Lower lobe of right lung (tissue), 2 donors: ENCODE results near the gene TAF5. TPM values are rescaled to one million over a fixed set of nuclear protein-coding genes. Genes with fewer than 3 reads are reported as not detected.
"Not testable (repeated sequence)": the region's sequence is repeated elsewhere in the genome, so short reads cannot be mapped to it uniquely, and the experiment has no call there.

ENCODE experiments used
- ATAC-seq, 2 donors: fragments of 200-7000 bp; cut with Tn5 transposase; one replicate each; pipeline ENCODE4 v1.9.1; 2020 to 2022; ENCODE audit warnings: mild to moderate bottlenecking in 2 of 2, moderate library complexity in 2 of 2
- DNase-seq: peaks from one replicate; pipeline ENCODE4 v3.0.0-alpha.2; 2020
- H3K27ac ChIP-seq: fragments of 200-600 bp; one replicate; pipeline ENCODE4 v1.8.0; 2022
- H3K27me3 ChIP-seq: fragments of 200-600 bp; one replicate; pipeline ENCODE4 v1.8.0; 2022; ENCODE audit warnings: low read depth
- H3K36me3 ChIP-seq: fragments of 200-600 bp; one replicate; pipeline ENCODE4 v1.8.0; 2022; ENCODE audit warnings: mild to moderate bottlenecking
- H3K4me1 ChIP-seq: fragments of 200-600 bp; one replicate; pipeline ENCODE4 v1.8.0; 2022
- H3K4me3 ChIP-seq: fragments of 200-600 bp; one replicate; pipeline ENCODE4 v1.8.0; 2022; ENCODE audit warnings: mild to moderate bottlenecking
- H3K9me3 ChIP-seq: fragments of 200-600 bp; one replicate; pipeline ENCODE4 v1.8.0; 2022
- intact Hi-C: fragments of 100-400 bp; cut with DNase I; formaldehyde crosslinking; loops from one replicate; pipeline ENCODE4 v1.11.0; 2022
- total RNA-seq: library from RNA; stranded (reverse); fragmentation: NEBNext Ultra II Directional; extraction: Animal tissue kit (Norgen Biotek cat#: 25700); gene quantifications from one replicate; pipeline ENCODE4 v1.2.1, GENCODE V29; 2021
- TF ChIP-seq, protein P1 (sequence below): fragments of 200-600 bp; IDR thresholded peaks from one replicate; pipeline ENCODE4 v1.8.0; 2022; ENCODE audit warnings: antibody characterized with exemption, mild to moderate bottlenecking
- donor health status: DM: no; HTN: yes; CAD: no; lungs with severe emphysema.

The TAF5 gene
- total RNA-seq, 1 donor from 2014 or later, result 4.8 TPM

DNA sequence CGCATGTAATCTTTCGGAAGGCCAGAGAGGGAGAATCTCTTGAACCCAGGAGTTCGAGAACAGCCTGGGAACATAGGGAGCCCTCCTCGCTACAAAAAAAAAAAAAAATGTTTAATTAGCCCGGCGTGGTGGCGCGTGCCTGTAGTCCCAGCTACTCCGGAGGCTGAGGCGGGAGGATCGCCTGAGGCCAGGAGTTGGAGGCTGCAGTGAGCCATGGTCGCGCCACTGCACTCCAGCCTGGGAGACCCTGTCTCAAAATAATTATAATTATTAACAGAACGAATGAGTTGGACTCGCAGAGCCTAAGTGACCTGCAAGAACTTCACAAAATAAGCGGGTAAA, 17.6 kb upstream of the TAF5 start:
- intact Hi-C loops, result no loop called here
- no peak for DNase-seq
- TF ChIP-seq, protein P1, sequence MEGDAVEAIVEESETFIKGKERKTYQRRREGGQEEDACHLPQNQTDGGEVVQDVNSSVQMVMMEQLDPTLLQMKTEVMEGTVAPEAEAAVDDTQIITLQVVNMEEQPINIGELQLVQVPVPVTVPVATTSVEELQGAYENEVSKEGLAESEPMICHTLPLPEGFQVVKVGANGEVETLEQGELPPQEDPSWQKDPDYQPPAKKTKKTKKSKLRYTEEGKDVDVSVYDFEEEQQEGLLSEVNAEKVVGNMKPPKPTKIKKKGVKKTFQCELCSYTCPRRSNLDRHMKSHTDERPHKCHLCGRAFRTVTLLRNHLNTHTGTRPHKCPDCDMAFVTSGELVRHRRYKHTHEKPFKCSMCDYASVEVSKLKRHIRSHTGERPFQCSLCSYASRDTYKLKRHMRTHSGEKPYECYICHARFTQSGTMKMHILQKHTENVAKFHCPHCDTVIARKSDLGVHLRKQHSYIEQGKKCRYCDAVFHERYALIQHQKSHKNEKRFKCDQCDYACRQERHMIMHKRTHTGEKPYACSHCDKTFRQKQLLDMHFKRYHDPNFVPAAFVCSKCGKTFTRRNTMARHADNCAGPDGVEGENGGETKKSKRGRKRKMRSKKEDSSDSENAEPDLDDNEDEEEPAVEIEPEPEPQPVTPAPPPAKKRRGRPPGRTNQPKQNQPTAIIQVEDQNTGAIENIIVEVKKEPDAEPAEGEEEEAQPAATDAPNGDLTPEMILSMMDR, result no peak
- H3K4me1 ChIP-seq, result peaks cover 14% of the 10 kb centered on the region
- peak overlapping the region; percentile 84 for H3K27ac ChIP-seq
- peak overlapping the region; percentile 96 for H3K4me3 ChIP-seq
- no peaks in the 10 kb centered on the region for H3K27me3 ChIP-seq
- ATAC-seq, result no peak
- peaks cover 36% of the 10 kb centered on the region for H3K36me3 ChIP-seq
- no peaks in the 10 kb centered on the region for H3K9me3 ChIP-seq

- Histone ChIP-seq H3K36me3 (peaks cover 30% of the 10 kb centered on the region), H3K4me1 (peaks cover 14% of the 10 kb centered on the region), H3K27me3 (no peaks in the 10 kb centered on the region), H3K9me3 (no peaks in the 10 kb centered on the region), H3K4me3 (peak within 1 kb of the TSS; percentile 96), H3K27ac (peak within 1 kb of the TSS; percentile 84)
- TF ChIP-seq, protein P1, result peak; percentile 30
- DNase-seq (peak; percentile 85), ATAC-seq (peak; percentile 96 to 99)
- intact Hi-C loops, result no loop called here
These were observed 17.1 kb upstream of the TAF5 start, which contains the start of gene PCGF6 for GRCh38 chr10:103350517-103351260. Gene PCGF6 (minus strand): TSS chr10:103351140. CDS start chr10:103351066, 74 bp downstream.

DNA sequence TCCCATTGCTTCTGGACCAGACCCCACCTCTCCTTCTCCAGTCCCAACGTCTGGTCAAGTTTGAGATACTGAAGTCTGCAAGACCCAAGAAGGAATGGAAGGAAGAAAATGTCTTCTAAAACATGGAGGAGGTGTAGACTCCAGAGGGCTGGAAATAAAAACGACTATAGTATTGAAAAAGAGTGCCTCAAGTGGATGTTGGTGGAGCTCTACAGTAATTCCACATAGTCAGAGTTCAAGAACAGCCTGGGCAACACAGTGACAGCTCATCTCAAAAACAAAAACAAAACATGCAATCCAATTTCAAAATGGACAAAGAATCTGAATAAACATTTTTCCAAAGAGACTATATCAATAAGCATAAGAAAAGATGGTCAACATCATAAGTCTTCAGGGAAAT, 14.5 kb upstream of the TAF5 start:
- TF ChIP-seq, protein P1, result no peak
- Histone ChIP-seq H3K27ac (no peak overlapping the region), H3K36me3 (peaks cover 4% of the 10 kb centered on the region), H3K27me3 (no peaks in the 10 kb centered on the region), H3K4me3 (no peak overlapping the region), H3K4me1 (peaks cover 14% of the 10 kb centered on the region), H3K9me3 (no peaks in the 10 kb centered on the region)
- DNase-seq (no peak), ATAC-seq (no peak)
- intact Hi-C loops, result no loop called here

- H3K4me3 ChIP-seq, intact Hi-C loops, H3K27ac ChIP-seq, H3K36me3 ChIP-seq, DNase-seq, H3K27me3 ChIP-seq, H3K9me3 ChIP-seq, ATAC-seq: not testable (repeated sequence)
- peaks cover 14% of the 10 kb centered on the region for H3K4me1 ChIP-seq
These were observed 13.2 kb upstream of the TAF5 start for GRCh38 chr10:103354567-103354966.

GRCh38 chr10:103355906-103356599, 11.7 kb upstream of the TAF5 start:
- no peak for DNase-seq
- intact Hi-C loops, result no loop called here
- peaks cover 6% of the 10 kb centered on the region for H3K4me1 ChIP-seq
- no peaks in the 10 kb centered on the region for H3K9me3 ChIP-seq
- no peak for ATAC-seq
- H3K36me3 ChIP-seq, result no peaks in the 10 kb centered on the region
- TF ChIP-seq, protein P1, result no peak
- no peak overlapping the region for H3K27ac ChIP-seq
- no peaks in the 10 kb centered on the region for H3K27me3 ChIP-seq
- no peak overlapping the region for H3K4me3 ChIP-seq

DNA sequence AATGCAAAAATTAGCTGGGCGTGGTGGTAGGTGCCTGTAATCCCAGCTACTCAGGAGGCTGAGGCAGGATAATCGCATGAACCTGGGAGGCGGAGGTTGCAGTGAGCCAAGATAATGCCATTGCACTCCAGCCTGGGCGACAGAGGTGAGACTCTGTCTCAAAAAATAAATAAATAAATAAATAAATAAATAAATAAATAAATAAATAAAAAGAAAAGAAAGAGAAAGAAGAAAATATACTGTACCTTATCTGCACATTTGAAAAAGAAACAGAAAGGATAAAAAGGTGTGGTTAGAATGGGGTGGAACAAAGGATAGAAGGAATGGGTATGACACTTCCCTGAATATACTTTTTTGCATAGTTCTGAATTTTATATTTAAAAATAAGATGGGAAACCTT, 8.3 kb upstream of the TAF5 start:
- H3K27me3 ChIP-seq, ATAC-seq, intact Hi-C loops: not testable (repeated sequence)

GRCh38 chr10:103360791-103361190, 7.0 kb upstream of the TAF5 start:
- H3K27ac ChIP-seq, H3K4me3 ChIP-seq, H3K36me3 ChIP-seq, H3K4me1 ChIP-seq, DNase-seq, H3K27me3 ChIP-seq, intact Hi-C loops, ATAC-seq, H3K9me3 ChIP-seq: not testable (repeated sequence)

More for the DNA sequence above, 8.3 kb upstream of the TAF5 start:
- not testable (repeated sequence) for H3K9me3 ChIP-seq, H3K4me1 ChIP-seq, H3K27ac ChIP-seq, H3K36me3 ChIP-seq, H3K4me3 ChIP-seq, DNase-seq
